PC-9 (cell line): ENCODE measurements around the gene FBXO9. TPM values are rescaled to one million over a fixed set of nuclear protein-coding genes. Genes with fewer than 3 reads are reported as not detected.

Experiments used
- BruUV-seq: library from RNA; stranded (reverse); fragments of 400-500 nt; replicated peaks from 2 replicates; lab custom pipeline; 2021; lab: Mats Ljungman, UMichigan
- CTCF ChIA-PET: fragments of 300-600 bp; sonication (Branson Sonifier 250); formaldehyde crosslinking; loops from one replicate; lab custom pipeline; 2022; ENCODE audit warnings: antibody characterized with exemption; lab: Charles Lee
- POLR2A ChIA-PET: fragments of 300-600 bp; sonication (Branson Sonifier 250); formaldehyde crosslinking; loops from one replicate; lab custom pipeline; 2022; ENCODE audit warnings: antibody characterized with exemption; ENCODE audit not compliant: unreplicated experiment; lab: Charles Lee
- DNase-seq, 2 experiments: peaks; one replicate each; pipeline versions ENCODE4 v3.0.0 to v3.0.0-alpha.2; 2015 to 2022; ENCODE audit warnings: mixed read lengths in 1 of 2
- H2AFZ ChIP-seq: fragments of 200-600 bp; sonication (generic); 2 replicates; pipeline ENCODE4 v1.8.1; 2017; ENCODE audit warnings: antibody characterized with exemption
- H3F3A ChIP-seq: fragments of 200-600 bp; sonication (generic); 2 replicates; pipeline ENCODE4 v1.8.1; 2017; ENCODE audit warnings: antibody characterized with exemption, mild to moderate bottlenecking, low read depth; ENCODE audit not compliant: insufficient read depth
- H3K27ac ChIP-seq: fragments of 200-600 bp; sonication (generic); 2 replicates; pipeline ENCODE4 v1.6.1; 2016; ENCODE audit warnings: mixed run types
- H3K27me3 ChIP-seq: fragments of 200-600 bp; sonication (generic); 2 replicates; pipeline ENCODE4 v1.6.1; 2016; ENCODE audit warnings: low read depth, mixed run types; ENCODE audit not compliant: insufficient read depth
- H3K36me3 ChIP-seq: fragments of 200-600 bp; sonication (generic); 2 replicates; pipeline ENCODE4 v1.6.1; 2016; ENCODE audit warnings: low read depth, mixed run types
- H3K4me1 ChIP-seq: fragments of 200-600 bp; sonication (generic); replicated peaks from 2 replicates; pipeline ENCODE4 v1.6.1; 2016; ENCODE audit warnings: mixed run types; ENCODE audit not compliant: insufficient read depth
- H3K4me2 ChIP-seq: fragments of 200-600 bp; sonication (generic); 2 replicates; pipeline ENCODE4 v1.6.1; 2017; ENCODE audit warnings: mixed run types
- H3K4me3 ChIP-seq: fragments of 200-600 bp; sonication (generic); 2 replicates; pipeline ENCODE4 v1.6.1; 2016; ENCODE audit warnings: mixed run types
- H3K79me2 ChIP-seq: fragments of 200-600 bp; sonication (generic); 2 replicates; pipeline ENCODE4 v1.6.1; 2017; ENCODE audit warnings: low read depth, mixed run types
- H3K9me2 ChIP-seq: fragments of 200-600 bp; sonication (generic); 2 replicates; pipeline ENCODE4 v1.8.1; 2017; ENCODE audit warnings: mild to moderate bottlenecking; ENCODE audit not compliant: insufficient read depth
- H3K9me3 ChIP-seq: fragments of 200-600 bp; sonication (generic); 2 replicates; pipeline ENCODE4 v1.8.1; 2016; ENCODE audit warnings: low read depth; ENCODE audit not compliant: insufficient read depth
- H4K20me1 ChIP-seq: fragments of 200-600 bp; sonication (generic); 2 replicates; pipeline ENCODE4 v1.8.1; 2017; ENCODE audit not compliant: insufficient read depth
- CTCF ChIP-seq: fragments of 200-600 bp; sonication (generic); conservative IDR thresholded peaks from 2 replicates; pipeline ENCODE4 v1.6.1; 2017; ENCODE audit warnings: mixed run types, antibody characterized with exemption, mild to moderate bottlenecking, moderate library complexity
- EZH2 ChIP-seq: fragments of 200-600 bp; sonication (generic); IDR thresholded peaks from 2 replicates; pipeline ENCODE4 v1.8.0; 2017; ENCODE audit warnings: antibody characterized with exemption, low read depth
- intact Hi-C: fragments of 100-400 bp; cut with micrococcal nuclease; formaldehyde crosslinking; loops from one replicate; pipeline ENCODE4 v1.10.0; 2022; ENCODE audit not compliant: unreplicated experiment
- total RNA-seq: library from RNA; stranded (reverse); gene quantifications from 2 replicates; pipeline ENCODE4 v1.2.3, GENCODE V29; 2021

FBXO9 gene
- total RNA-seq, 1 experiment from 2014 or later, result 56.5 TPM

- H3F3A ChIP-seq, result no peaks in the 10 kb centered on the region
- no peak for DNase-seq
- H3K4me1 ChIP-seq, result peaks cover 6% of the 10 kb centered on the region; the same call in 1 of the 2 replicates
- H3K79me2 ChIP-seq, result no peaks in the 10 kb centered on the region
- BruUV-seq, result no TSS peak
- H4K20me1 ChIP-seq, result no peaks in the 10 kb centered on the region
- no peak overlapping the region for H3K4me2 ChIP-seq
- ChIA-PET POLR2A (no interaction called here), CTCF (no interaction called here)
- no peaks in the 10 kb centered on the region for H3K27me3 ChIP-seq
- H3K9me2 ChIP-seq, result no peaks in the 10 kb centered on the region
- no peaks in the 10 kb centered on the region for H3K36me3 ChIP-seq
- TF ChIP-seq EZH2 (no peak), CTCF (no peak)
- no peaks in the 10 kb centered on the region for H3K9me3 ChIP-seq
- intact Hi-C loops, result no loop called here
- no peak overlapping the region for H2AFZ ChIP-seq
- H3K27ac ChIP-seq, result no peak overlapping the region
- no peak overlapping the region for H3K4me3 ChIP-seq
These were observed 65.5 kb downstream of the FBXO9 start for GRCh38 chr6:53130569-53131290.

- CTCF ChIA-PET, result no interaction called here
- BruUV-seq, result no TSS peak
- no peak for TF ChIP-seq CTCF
- no peak for TF ChIP-seq EZH2
- H3K4me3 ChIP-seq, result no peak overlapping the region
- H4K20me1 ChIP-seq, result no peaks in the 10 kb centered on the region
- no peaks in the 10 kb centered on the region for H3F3A ChIP-seq
- no peaks in the 10 kb centered on the region for H3K27me3 ChIP-seq
- intact Hi-C loops, result no loop called here
- H3K9me3 ChIP-seq, result no peaks in the 10 kb centered on the region
- POLR2A ChIA-PET, result no interaction called here
- no peak overlapping the region for H3K4me2 ChIP-seq
- no peak for DNase-seq
- no peaks in the 10 kb centered on the region for H3K9me2 ChIP-seq
- H2AFZ ChIP-seq, result no peak overlapping the region
- H3K4me1 ChIP-seq, result peaks cover 1% of the 10 kb centered on the region; the same call in 1 of the 2 replicates
- H3K79me2 ChIP-seq, result no peaks in the 10 kb centered on the region
- H3K27ac ChIP-seq, result no peak overlapping the region
- H3K36me3 ChIP-seq, result no peaks in the 10 kb centered on the region
These were observed 68.8 kb downstream of the FBXO9 start for GRCh38 chr6:53133961-53134360.

- Histone ChIP-seq H3F3A (no peaks in the 10 kb centered on the region), H2AFZ (no peak overlapping the region), H3K27me3 (no peaks in the 10 kb centered on the region), H3K4me2 (no peak overlapping the region), H3K9me2 (no peaks in the 10 kb centered on the region), H3K27ac (no peak overlapping the region), H3K36me3 (no peaks in the 10 kb centered on the region), H4K20me1 (no peaks in the 10 kb centered on the region), H3K79me2 (no peaks in the 10 kb centered on the region), H3K4me1 (no peaks in the 10 kb centered on the region), H3K9me3 (no peaks in the 10 kb centered on the region), H3K4me3 (no peak overlapping the region)
- no peak for TF ChIP-seq EZH2
- no peak for TF ChIP-seq CTCF
- BruUV-seq, result no TSS peak
- intact Hi-C loops, result no loop called here
- no peak for DNase-seq
- ChIA-PET CTCF (interaction anchor here (0.5 to 0.9 kb wide), 2 partner anchors 12 to 20 kb away, joined by 3 to 7 read pairs; no protein-coding TSS in a partner anchor), POLR2A (no interaction called here)
These were observed 69.5 kb downstream of the FBXO9 start for GRCh38 chr6:53134601-53135235.
